ENCODE measurements around the gene ACTN1. TPM values are rescaled to one million over a fixed set of nuclear protein-coding genes. Genes with fewer than 3 reads are reported as not detected.
A peak's percentile ranks its signal among the peaks of the same experiment; 100 is the strongest.
"Not testable (repeated sequence)": the region's sequence is repeated elsewhere in the genome, so short reads cannot be mapped to it uniquely, and the experiment has no call there.

Gene ACTN1
- total RNA-seq, 2 experiments from 2014 or later, result 31.9 to 35.1 TPM

DNA sequence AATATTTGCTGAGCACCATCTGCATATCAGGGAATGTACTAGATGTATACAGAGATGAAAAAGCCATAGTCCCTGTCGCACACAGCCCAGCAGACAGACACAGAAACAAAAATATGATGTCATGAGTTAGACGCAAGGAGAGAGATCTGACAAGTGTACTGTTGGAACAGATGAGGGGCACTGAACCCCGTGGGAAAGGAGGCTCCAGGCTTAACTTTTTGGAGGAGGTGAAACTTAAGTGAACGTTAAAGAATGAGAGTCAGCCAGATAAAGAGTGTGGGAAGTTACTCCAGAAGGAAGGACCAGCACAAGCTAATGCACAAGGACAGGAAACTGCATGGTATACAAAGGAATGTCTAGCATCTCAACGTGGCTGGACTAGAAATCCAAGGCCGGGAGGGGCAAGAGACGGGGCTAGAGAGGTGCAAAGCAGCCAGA is 2.5 kb upstream of the ACTN1 start:
- Mint-ChIP-seq H3K4me3 (no peak overlapping the region), H3K27ac (no peak overlapping the region), H3K9me3 (no peaks in the 10 kb centered on the region), H3K36me3 (ENCODE audit: low read depth) (peaks cover 3% of the 10 kb centered on the region), H3K4me1 (peaks cover 18% of the 10 kb centered on the region), H3K27me3 (peaks cover 29% of the 10 kb centered on the region)
- ChIA-PET POLR2A (no interaction called here), CTCF (no interaction called here)
- no peak for DNase-seq

DNA sequence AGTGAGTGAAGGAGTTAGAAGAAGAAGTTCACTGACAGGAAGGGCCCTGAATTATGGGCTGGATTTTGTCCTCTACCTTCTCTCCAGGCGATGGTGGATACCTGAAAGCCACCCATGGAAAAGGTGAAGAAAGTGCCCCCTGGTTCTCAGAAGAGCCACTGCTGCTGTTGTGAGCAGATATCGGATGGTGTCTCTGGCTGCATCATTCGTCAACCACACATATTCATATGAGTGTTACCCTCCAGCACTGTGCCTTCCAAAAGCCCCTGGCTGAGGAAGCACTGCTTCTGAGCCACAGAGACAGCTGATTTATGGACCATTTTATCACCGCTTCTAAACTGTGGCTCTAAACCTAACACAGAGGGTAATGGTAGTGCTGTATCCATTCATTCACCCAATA is 2.0 kb upstream of the ACTN1 start:
- H3K27me3 Mint-ChIP-seq, result peaks cover 29% of the 10 kb centered on the region
- ChIA-PET POLR2A (no interaction called here), CTCF (no interaction called here)
- peaks cover 22% of the 10 kb centered on the region for H3K4me1 Mint-ChIP-seq
- H3K9me3 Mint-ChIP-seq, result no peaks in the 10 kb centered on the region
- no peak for DNase-seq
- H3K36me3 Mint-ChIP-seq (ENCODE audit: low read depth), result peaks cover 7% of the 10 kb centered on the region
- H3K4me3 Mint-ChIP-seq, result no peak overlapping the region
- no peak overlapping the region for H3K27ac Mint-ChIP-seq

DNA sequence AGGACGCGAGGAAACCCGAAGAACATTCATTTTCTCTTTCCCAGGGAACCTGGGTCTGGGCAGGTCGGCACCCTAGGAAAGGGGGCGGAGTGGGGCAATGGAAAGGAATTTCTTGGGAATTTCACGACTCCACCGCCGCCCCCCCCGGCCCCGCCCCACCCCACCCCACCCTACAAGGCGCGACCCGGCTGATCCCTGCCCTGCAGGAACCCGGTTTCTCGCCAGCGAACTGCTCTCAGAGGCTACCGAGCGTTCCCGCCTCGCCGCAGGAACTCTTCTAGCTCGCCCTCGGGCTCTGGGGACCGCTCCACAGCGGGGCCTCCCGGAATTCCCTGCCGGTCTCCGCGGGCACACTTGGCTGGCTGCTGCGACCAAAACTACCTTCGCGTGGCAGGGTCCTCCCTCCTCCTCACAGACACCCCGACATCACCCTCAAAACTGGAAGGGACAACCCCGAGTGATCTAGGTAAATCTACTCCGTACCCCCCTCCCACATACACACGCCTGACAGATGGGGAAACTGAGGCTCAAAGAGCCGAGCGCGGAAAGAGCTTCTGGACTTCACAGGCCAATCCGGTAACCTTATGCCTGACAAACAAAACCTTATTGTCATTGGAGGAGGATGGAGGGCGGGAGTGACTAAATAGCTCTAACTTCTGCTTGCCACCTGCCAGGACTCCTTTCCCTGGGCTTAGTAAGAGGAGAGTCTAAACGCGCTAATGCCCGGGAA is 785 bp upstream of the ACTN1 start:
- Mint-ChIP-seq H3K27me3 (peaks cover 29% of the 10 kb centered on the region), H3K4me1 (peaks cover 33% of the 10 kb centered on the region), H3K4me3 (peak overlapping the region; percentile 71), H3K36me3 (ENCODE audit: low read depth) (peaks cover 15% of the 10 kb centered on the region), H3K27ac (no peak overlapping the region), H3K9me3 (peaks cover 3% of the 10 kb centered on the region)
- ChIA-PET CTCF (interaction anchor here (0.9 to 1.6 kb wide), 2 partner anchors 20 to 22 kb away, joined by 3 to 4 read pairs; no protein-coding TSS in a partner anchor), POLR2A (interaction anchor here (0.7 kb wide), 1 partner anchor 67 kb away, joined by 3 read pairs; no protein-coding TSS in a partner anchor)
- no peak for DNase-seq

DNA sequence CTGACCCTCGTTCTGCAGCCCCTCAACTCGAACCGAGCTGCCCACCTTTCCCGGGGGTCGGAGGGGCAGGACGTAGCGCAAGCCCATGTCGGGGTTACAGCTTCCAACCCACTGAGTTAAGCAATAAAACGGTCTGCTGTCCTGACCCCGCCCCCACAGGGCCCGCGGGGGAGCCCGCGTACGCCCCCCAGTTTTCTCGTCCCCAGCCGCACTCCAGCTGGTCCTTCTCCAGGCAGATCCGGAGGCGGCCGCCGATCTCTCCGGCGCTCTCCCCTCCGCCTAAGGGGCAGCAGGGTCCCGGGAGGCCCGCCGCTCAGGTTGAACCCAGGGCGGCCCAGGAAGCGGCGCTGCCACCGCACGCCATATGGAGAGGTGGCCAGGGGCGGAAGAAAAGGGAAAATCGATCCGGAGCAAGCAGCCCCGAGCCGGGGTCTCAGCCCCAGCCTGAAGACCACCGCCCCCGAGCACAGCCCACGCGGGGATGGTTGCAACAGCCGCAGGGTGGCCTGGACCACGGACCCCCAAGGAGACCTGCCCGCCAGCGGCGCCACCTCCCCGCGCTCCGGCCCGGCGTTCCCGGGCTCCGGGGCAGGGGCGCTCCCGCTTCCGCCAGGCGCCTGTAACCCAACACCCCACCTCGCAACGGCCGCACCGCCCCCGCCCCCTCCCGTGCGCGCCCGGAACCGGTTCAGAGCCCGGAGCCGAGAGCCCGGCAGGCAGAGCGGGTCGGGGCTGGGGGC is 760 bp downstream of the ACTN1 start:
- DNase-seq, result peak; percentile 45
- POLR2A ChIA-PET, result interaction anchor here (0.5 to 0.6 kb wide), 2 partner anchors 10 to 82 kb away, joined by 3 read pairs; no protein-coding TSS in a partner anchor
- Mint-ChIP-seq H3K27me3 (peaks cover 29% of the 10 kb centered on the region), H3K36me3 (ENCODE audit: low read depth) (peaks cover 31% of the 10 kb centered on the region), H3K9me3 (peaks cover 12% of the 10 kb centered on the region), H3K27ac (peak overlapping the region; percentile 80), H3K4me3 (peak overlapping the region; percentile 78), H3K4me1 (peaks cover 36% of the 10 kb centered on the region)
- CTCF ChIA-PET, result interaction anchor here (0.9 to 1.6 kb wide), 3 partner anchors 15 to 34 kb away, joined by 3 to 5 read pairs (median 3); no protein-coding TSS in a partner anchor

DNA sequence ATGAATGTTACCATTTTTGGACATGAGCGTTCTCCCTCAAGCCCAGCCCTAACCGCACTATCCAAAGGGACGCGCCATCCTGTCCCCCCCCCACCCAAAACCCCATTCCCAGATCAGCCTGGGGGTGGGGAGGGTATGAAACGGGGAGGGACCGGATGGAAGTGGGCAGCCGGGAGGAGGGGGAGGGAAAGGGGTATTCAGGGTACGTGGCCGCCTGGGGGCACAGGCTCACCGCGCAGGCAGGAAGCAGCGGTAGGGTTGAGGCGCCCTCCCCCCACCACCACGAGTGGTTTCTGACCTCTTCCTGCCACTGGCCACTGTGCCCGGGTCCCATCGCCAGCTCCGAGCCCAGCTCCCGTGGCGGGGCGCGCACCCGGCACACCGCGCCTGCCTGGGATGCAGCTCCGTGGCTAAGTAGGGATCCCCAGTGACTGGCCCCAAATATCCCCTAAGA is 1.4 kb downstream of the ACTN1 start:
- Mint-ChIP-seq H3K9me3 (peaks cover 16% of the 10 kb centered on the region), H3K27ac (peak overlapping the region; percentile 80), H3K4me3 (peak overlapping the region; percentile 78), H3K27me3 (peaks cover 23% of the 10 kb centered on the region), H3K36me3 (ENCODE audit: low read depth) (peaks cover 37% of the 10 kb centered on the region), H3K4me1 (peaks cover 36% of the 10 kb centered on the region)
- CTCF ChIA-PET, result interaction anchor here (0.9 to 1.6 kb wide), 4 partner anchors 10 to 34 kb away, joined by 3 to 5 read pairs (median 3); no protein-coding TSS in a partner anchor
- DNase-seq, result peak; percentile 61
- POLR2A ChIA-PET, result interaction anchor here (0.5 to 0.6 kb wide), 2 partner anchors 9 to 82 kb away, joined by 3 read pairs; no protein-coding TSS in a partner anchor

DNA sequence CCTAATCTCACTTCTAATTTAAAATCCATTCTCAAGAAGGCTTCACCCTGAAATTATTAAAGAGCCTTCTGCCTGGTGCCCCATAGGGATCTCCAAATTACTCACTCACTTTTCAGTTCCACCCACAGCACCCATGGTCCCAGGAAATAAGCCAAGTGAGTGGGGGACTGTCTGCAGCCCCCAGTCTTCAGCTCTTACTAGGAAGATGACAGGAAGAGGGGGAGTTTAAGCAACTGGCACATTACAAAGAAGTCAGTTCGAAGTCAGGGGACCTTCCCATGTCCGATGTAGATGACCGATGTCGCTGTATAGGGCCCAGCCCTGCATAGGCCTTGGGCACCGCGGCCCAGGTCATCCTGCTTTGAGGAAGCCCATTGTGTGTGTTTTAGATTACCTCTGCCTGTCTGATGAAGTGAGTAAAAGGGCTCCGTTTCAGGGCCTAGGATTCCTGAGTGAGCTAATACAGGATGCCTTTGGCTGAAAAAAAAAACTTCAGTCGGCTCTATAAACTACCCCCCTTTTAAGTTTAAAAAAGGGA is 1.9 kb downstream of the ACTN1 start:
- POLR2A ChIA-PET, result no interaction called here
- Mint-ChIP-seq H3K27me3 (peaks cover 20% of the 10 kb centered on the region), H3K4me1 (peaks cover 39% of the 10 kb centered on the region), H3K27ac (peak overlapping the region; percentile 73), H3K36me3 (ENCODE audit: low read depth) (peaks cover 42% of the 10 kb centered on the region), H3K9me3 (peaks cover 17% of the 10 kb centered on the region), H3K4me3 (peak overlapping the region; percentile 78)
- no peak for DNase-seq
- CTCF ChIA-PET, result interaction anchor here (0.9 to 1.6 kb wide), 4 partner anchors 10 to 35 kb away, joined by 3 to 5 read pairs (median 3); no protein-coding TSS in a partner anchor

DNA sequence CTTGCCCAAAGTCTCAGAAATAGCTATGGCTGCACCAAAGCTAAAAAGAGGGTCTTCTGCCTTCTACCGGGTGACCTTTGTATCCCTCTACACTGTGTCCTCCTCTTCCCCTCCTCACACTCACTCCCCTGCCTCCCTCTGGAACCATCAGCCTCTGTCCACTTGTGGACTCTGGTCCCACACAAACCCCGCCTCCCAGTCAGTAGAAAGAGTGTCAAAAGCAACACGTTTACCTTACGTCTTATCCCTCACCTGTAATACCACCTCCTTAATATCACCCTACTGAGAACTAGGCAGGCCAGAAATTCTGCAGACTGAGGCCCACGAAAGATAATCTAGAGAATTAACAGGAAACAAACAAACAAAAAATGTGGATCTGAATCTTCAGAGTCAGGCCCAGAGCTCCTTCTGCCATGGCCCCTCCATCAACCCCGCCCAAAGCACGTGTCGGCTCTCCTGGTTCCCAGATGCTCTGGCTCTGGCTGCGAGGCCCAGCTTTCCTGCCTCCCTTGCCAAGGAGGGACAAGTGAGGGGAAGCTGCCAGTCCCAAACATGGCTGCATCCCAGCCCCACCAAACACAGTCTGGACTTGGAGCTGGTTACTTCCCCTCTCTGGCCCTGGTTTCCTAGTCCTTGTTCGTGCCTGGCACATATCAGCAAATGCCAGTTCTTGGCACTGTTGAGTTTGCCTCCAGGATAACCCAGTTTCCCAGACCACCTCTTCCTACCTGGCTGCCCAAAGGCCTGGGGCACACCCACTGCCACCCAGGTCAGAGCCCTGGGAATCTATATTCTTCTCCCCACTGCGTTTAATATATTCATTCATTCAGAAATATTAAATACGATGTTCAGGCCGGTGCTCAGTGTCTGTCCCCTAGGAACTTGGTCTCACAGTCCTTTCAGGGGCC is 2.7 kb downstream of the ACTN1 start:
- ChIA-PET POLR2A (no interaction called here), CTCF (interaction anchor here (0.9 to 1.6 kb wide), 4 partner anchors 9 to 46 kb away, joined by 3 read pairs; no protein-coding TSS in a partner anchor)
- Mint-ChIP-seq H3K4me3 (peak overlapping the region; percentile 78), H3K27ac (peak overlapping the region; percentile 25), H3K4me1 (peaks cover 46% of the 10 kb centered on the region), H3K9me3 (peaks cover 18% of the 10 kb centered on the region), H3K36me3 (ENCODE audit: low read depth) (peaks cover 50% of the 10 kb centered on the region), H3K27me3 (peaks cover 16% of the 10 kb centered on the region)
- DNase-seq, result no peak

DNA sequence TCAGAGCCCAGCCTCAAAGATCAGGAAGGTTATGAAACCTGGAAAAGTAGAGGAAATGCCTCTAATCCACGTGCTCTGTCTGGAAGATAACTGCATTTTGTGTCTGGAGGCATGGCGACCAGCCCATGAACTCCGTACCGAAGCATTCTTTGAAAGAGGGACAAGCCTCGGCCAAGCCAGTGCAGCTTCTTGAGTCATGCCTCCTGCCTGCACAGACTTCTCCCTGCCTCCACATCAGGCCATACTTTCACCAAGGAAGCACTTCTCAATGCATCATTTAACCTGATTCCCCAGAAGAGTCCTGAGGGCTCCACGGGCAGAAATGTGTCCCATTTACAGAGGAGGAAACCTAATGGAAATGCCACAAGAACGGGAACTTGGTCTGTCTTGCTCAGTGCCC is 3.4 kb downstream of the ACTN1 start:
- Mint-ChIP-seq H3K36me3 (ENCODE audit: low read depth) (peaks cover 52% of the 10 kb centered on the region), H3K27ac (no peak overlapping the region), H3K9me3 (peaks cover 18% of the 10 kb centered on the region), H3K4me1 (peaks cover 54% of the 10 kb centered on the region), H3K4me3 (no peak overlapping the region), H3K27me3 (peaks cover 11% of the 10 kb centered on the region)
- ChIA-PET POLR2A (no interaction called here), CTCF (interaction anchor here (0.9 to 1.0 kb wide), 2 partner anchors 26 to 45 kb away, joined by 3 read pairs; no protein-coding TSS in a partner anchor)
- DNase-seq, result no peak

DNA sequence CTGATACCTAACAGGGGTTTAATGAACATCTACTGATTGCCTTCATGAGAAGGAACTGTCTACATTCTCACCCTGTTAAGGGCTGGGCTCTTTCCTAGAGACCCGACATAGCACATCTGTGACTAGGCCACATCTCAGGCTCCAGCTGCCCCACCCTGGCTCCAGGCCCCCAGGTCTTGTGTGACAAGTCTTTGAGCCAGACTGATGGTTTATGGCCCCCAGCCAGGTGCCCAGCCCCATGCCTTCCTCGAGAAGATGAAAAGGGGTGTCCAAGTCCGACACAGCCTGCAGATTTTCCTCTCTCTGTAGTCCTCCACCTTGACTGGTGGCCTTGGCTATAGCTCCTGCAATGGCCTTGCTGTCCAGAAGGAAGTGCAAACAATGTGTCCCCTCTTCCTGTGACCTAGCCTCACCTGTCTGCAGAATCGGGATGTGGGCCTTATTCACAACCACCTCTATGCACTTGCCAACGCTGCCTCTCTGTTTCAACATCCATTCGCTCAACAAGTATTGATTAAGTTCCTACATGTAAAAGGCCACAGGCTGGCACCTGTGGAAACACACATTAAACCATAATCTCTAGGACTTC is 4.2 kb downstream of the ACTN1 start:
- peaks cover 52% of the 10 kb centered on the region for H3K36me3 Mint-ChIP-seq (ENCODE audit: low read depth)
- ChIA-PET POLR2A (no interaction called here), CTCF (interaction anchor here (1.0 to 1.6 kb wide), 2 partner anchors 28 to 44 kb away, joined by 3 to 4 read pairs; no protein-coding TSS in a partner anchor)
- H3K4me3 Mint-ChIP-seq, result no peak overlapping the region
- H3K9me3 Mint-ChIP-seq, result peaks cover 18% of the 10 kb centered on the region
- no peak for DNase-seq
- no peak overlapping the region for H3K27ac Mint-ChIP-seq
- H3K4me1 Mint-ChIP-seq, result peaks cover 57% of the 10 kb centered on the region
- H3K27me3 Mint-ChIP-seq, result peaks cover 3% of the 10 kb centered on the region

DNA sequence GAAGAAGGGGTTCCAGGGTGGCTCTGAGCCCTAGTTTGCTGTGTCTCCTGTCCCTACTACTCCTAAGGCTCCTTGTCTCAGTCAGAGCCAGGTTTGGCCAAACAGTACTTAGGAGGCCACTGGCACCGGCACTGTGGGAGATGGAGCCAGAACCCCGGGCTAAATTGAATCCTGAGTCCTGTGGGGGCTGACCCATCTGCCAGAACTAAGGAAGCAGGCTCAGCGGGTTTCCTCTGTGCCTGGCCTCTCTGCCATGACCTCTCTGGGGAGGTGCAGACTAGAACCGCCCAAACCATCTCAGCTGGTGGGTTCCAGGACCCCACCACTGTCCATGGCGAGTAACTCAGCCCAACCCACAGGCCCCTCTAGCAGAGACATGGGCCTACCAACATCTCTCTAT is 5.5 kb downstream of the ACTN1 start:
- Mint-ChIP-seq H3K4me3 (no peak overlapping the region), H3K27ac (no peak overlapping the region), H3K27me3 (no peaks in the 10 kb centered on the region), H3K9me3 (peaks cover 18% of the 10 kb centered on the region), H3K4me1 (peaks cover 68% of the 10 kb centered on the region), H3K36me3 (ENCODE audit: low read depth) (peaks cover 52% of the 10 kb centered on the region)
- CTCF ChIA-PET, result interaction anchor here (1.6 kb wide), 1 partner anchor 26 kb away, joined by 4 read pairs; no protein-coding TSS in a partner anchor
- POLR2A ChIA-PET, result no interaction called here
- DNase-seq, result no peak

DNA sequence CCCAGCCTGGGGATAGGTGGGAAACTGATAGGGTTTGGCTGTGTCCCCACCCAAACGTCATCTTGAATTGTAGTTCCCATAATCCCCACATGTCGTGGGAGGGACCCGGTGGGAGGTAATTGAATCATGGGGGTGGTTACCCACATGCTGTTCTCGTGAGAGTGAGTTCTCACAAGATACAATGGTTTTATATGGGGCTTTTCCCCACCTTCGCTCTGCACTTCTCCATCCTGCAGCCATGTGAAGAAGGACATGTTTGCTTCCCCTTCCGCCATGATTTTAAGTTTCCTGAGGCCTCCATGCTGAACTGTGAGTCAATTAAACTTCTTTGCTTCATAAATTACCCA is 5.9 kb downstream of the ACTN1 start:
- Mint-ChIP-seq H3K9me3 (peaks cover 18% of the 10 kb centered on the region), H3K4me1 (peaks cover 73% of the 10 kb centered on the region), H3K36me3 (ENCODE audit: low read depth) (peaks cover 52% of the 10 kb centered on the region)
- H3K27me3 Mint-ChIP-seq, DNase-seq, POLR2A ChIA-PET, H3K4me3 Mint-ChIP-seq, H3K27ac Mint-ChIP-seq, CTCF ChIA-PET: not testable (repeated sequence)
